ENCODE results near the gene CHMP6.

GRCh38 chr17:80998748-80999535 is 7.3 kb downstream of the CHMP6 start:
- no peak for TF ChIP-seq POLR2A (IDR thresholded peaks at IDR 0.05)
- TF ChIP-seq CTCF (IDR thresholded peaks at IDR 0.05), result no peak
